Measurements from ENCODE around the gene CHSY1.

CHSY1 gene

GRCh38 chr15:101272584-101272983 lies 20.7 kb upstream of the CHSY1 start:
- no peak overlapping the region for H3K4me2 ChIP-seq
- no peaks in the 10 kb centered on the region for H3K9me3 ChIP-seq (replicated peaks in 1 of 11)
- H3K4me1 ChIP-seq = peaks cover 9 to 16% (median 11%) of the 10 kb centered on the region in 10 experiments
- H4K20me1 ChIP-seq = peaks cover 0 to 64% (median 27%) of the 10 kb centered on the region in 11 experiments; a peak in 18 of 22 replicates
- H3K27me3 ChIP-seq = no peaks in the 10 kb centered on the region
- TF ChIP-seq Cebpa-rat (IDR thresholded peaks at IDR 0.05) = no peak
- H3K27ac ChIP-seq = no peak overlapping the region
- H3K36me3 ChIP-seq = peaks cover 63 to 78% (median 69%) of the 10 kb centered on the region in 11 experiments
- H3K9ac ChIP-seq = no peak overlapping the region
- H3K4me3 ChIP-seq = no peak overlapping the region

GRCh38 chr15:101269479-101270223 lies 17.8 kb upstream of the CHSY1 start:
- Histone ChIP-seq H3K27me3 (no peaks in the 10 kb centered on the region), H3K4me2 (no peak overlapping the region), H3K9me3 (replicated peaks in 1 of 11) (no peaks in the 10 kb centered on the region), H4K20me1 (peaks cover 0 to 45% (median 5%) of the 10 kb centered on the region in 11 experiments; a peak in 7 of 22 replicates), H3K9ac (no peak overlapping the region), H3K4me3 (no peak overlapping the region), H3K27ac (no peak overlapping the region), H3K4me1 (peaks cover 0 to 14% (median 0%) of the 10 kb centered on the region in 10 experiments; a peak in 5 of 20 replicates), H3K36me3 (peaks cover 53 to 68% (median 58%) of the 10 kb centered on the region in 11 experiments)
- TF ChIP-seq Cebpa-rat (IDR thresholded peaks at IDR 0.05) = no peak

- H4K20me1 ChIP-seq = peaks cover 0 to 32% (median 0%) of the 10 kb centered on the region in 11 experiments; a peak in 5 of 22 replicates
- no peak overlapping the region for H3K27ac ChIP-seq
- H3K4me3 ChIP-seq = no peak overlapping the region
Measured at GRCh38 chr15:101267320-101268104, 15.7 kb upstream of the CHSY1 start.

GRCh38 chr15:101266787-101267186 lies 14.9 kb upstream of the CHSY1 start:
- H3K27me3 ChIP-seq = no peaks in the 10 kb centered on the region
- H3K9ac ChIP-seq = no peak overlapping the region
- no peak overlapping the region for H3K4me3 ChIP-seq
- TF ChIP-seq Cebpa-rat (IDR thresholded peaks at IDR 0.05) = no peak
- no peak overlapping the region for H3K27ac ChIP-seq
- peaks cover 0 to 29% (median 0%) of the 10 kb centered on the region in 11 experiments; a peak in 4 of 22 replicates for H4K20me1 ChIP-seq
- no peak overlapping the region for H3K4me2 ChIP-seq
- peaks cover 25 to 39% (median 29%) of the 10 kb centered on the region in 11 experiments for H3K36me3 ChIP-seq
- H3K4me1 ChIP-seq = peaks cover 0 to 28% (median 0%) of the 10 kb centered on the region in 10 experiments; a peak in 6 of 20 replicates
- H3K9me3 ChIP-seq (replicated peaks in 1 of 11) = no peaks in the 10 kb centered on the region

More at GRCh38 chr15:101267320-101268104, 15.7 kb upstream of the CHSY1 start:
- no peaks in the 10 kb centered on the region for H3K9me3 ChIP-seq (replicated peaks in 1 of 11)
- H3K36me3 ChIP-seq = peaks cover 32 to 46% (median 37%) of the 10 kb centered on the region in 11 experiments
- H3K9ac ChIP-seq = no peak overlapping the region
- no peaks in the 10 kb centered on the region for H3K27me3 ChIP-seq
- no peak overlapping the region for H3K4me2 ChIP-seq
- TF ChIP-seq Cebpa-rat (IDR thresholded peaks at IDR 0.05) = no peak
- peaks cover 0 to 28% (median 0%) of the 10 kb centered on the region in 10 experiments; a peak in 6 of 20 replicates for H3K4me1 ChIP-seq

- H3K9ac ChIP-seq = no peak overlapping the region
- H3K4me3 ChIP-seq = no peak overlapping the region
Measured at GRCh38 chr15:101266034-101266433, 14.2 kb upstream of the CHSY1 start.

GRCh38 chr15:101264911-101265641 lies 13.2 kb upstream of the CHSY1 start:
- H3K36me3 ChIP-seq = peaks cover 8 to 22% (median 12%) of the 10 kb centered on the region in 11 experiments
- peaks cover 0 to 28% (median 0%) of the 10 kb centered on the region in 10 experiments; a peak in 6 of 20 replicates for H3K4me1 ChIP-seq
- no peak overlapping the region for H3K4me3 ChIP-seq
- no peak for TF ChIP-seq Cebpa-rat (IDR thresholded peaks at IDR 0.05)
- no peaks in the 10 kb centered on the region for H3K27me3 ChIP-seq
- H3K9me3 ChIP-seq (replicated peaks in 1 of 11) = no peaks in the 10 kb centered on the region
- peak overlapping the region in 2 of 11 experiments; percentile 49 to 79; a peak in 5 of 22 replicates for H3K4me2 ChIP-seq
- H3K9ac ChIP-seq = no peak overlapping the region
- peaks cover 0 to 20% (median 0%) of the 10 kb centered on the region in 11 experiments; a peak in 4 of 22 replicates for H4K20me1 ChIP-seq
- no peak overlapping the region for H3K27ac ChIP-seq

More at GRCh38 chr15:101266034-101266433, 14.2 kb upstream of the CHSY1 start:
- peaks cover 0 to 29% (median 0%) of the 10 kb centered on the region in 11 experiments; a peak in 4 of 22 replicates for H4K20me1 ChIP-seq
- no peak for TF ChIP-seq Cebpa-rat (IDR thresholded peaks at IDR 0.05)
- peaks cover 17 to 31% (median 22%) of the 10 kb centered on the region in 11 experiments for H3K36me3 ChIP-seq
- H3K9me3 ChIP-seq (replicated peaks in 1 of 11) = no peaks in the 10 kb centered on the region
- no peaks in the 10 kb centered on the region for H3K27me3 ChIP-seq
- peaks cover 0 to 28% (median 0%) of the 10 kb centered on the region in 10 experiments; a peak in 6 of 20 replicates for H3K4me1 ChIP-seq
- H3K4me2 ChIP-seq = 0 out of 22 replicates have a peak overlapping the region, but pooled peaks of 1 of the 11 experiments have one; percentile 49
- H3K27ac ChIP-seq = no peak overlapping the region

GRCh38 chr15:101264011-101264410 lies 12.2 kb upstream of the CHSY1 start:
- Histone ChIP-seq H3K27ac (no peak overlapping the region), H3K36me3 (peaks cover 0 to 11% (median 2%) of the 10 kb centered on the region in 11 experiments; a peak in 11 of 22 replicates)

GRCh38 chr15:101262551-101262950 lies 10.7 kb upstream of the CHSY1 start:
- Histone ChIP-seq H3K27me3 (no peaks in the 10 kb centered on the region), H3K4me1 (peaks cover 0 to 28% (median 5%) of the 10 kb centered on the region in 10 experiments; a peak in 8 of 20 replicates), H3K4me2 (no peak overlapping the region), H3K9me3 (replicated peaks in 1 of 11) (no peaks in the 10 kb centered on the region), H4K20me1 (no peaks in the 10 kb centered on the region), H3K36me3 (no peaks in the 10 kb centered on the region), H3K9ac (no peak overlapping the region), H3K27ac (no peak overlapping the region), H3K4me3 (no peak overlapping the region)
- no peak for TF ChIP-seq Cebpa-rat (IDR thresholded peaks at IDR 0.05)

More at GRCh38 chr15:101264011-101264410, 12.2 kb upstream of the CHSY1 start:
- Histone ChIP-seq H3K4me3 (no peak overlapping the region), H3K27me3 (no peaks in the 10 kb centered on the region), H3K4me2 (peak overlapping the region in 3 of 11 experiments; percentile 11 to 79 (median 49); a peak in 4 of 22 replicates), H3K9me3 (replicated peaks in 1 of 11) (no peaks in the 10 kb centered on the region), H3K9ac (no peak overlapping the region), H3K4me1 (peaks cover 0 to 28% (median 0%) of the 10 kb centered on the region in 10 experiments; a peak in 6 of 20 replicates), H4K20me1 (peaks cover 0 to 11% (median 0%) of the 10 kb centered on the region in 11 experiments; a peak in 2 of 22 replicates)
- TF ChIP-seq Cebpa-rat (IDR thresholded peaks at IDR 0.05) = no peak

All from BLaER1 treated with 17β-estradiol and CSF1 and Interleukin-3, amounts not matched to agents 10 nM and 100 nM (cell line).